HCT116 (cell line): Measurements from ENCODE around the gene HCN3. TPM values are rescaled to one million over a fixed set of nuclear protein-coding genes. Genes with fewer than 3 reads are reported as not detected.

Experiments used
- ATAC-seq: fragments of 200-7000 bp; cut with Tn5 transposase; 2 replicates; pipeline ENCODE4 v1.9.1; 2020; ENCODE audit warnings: mild to moderate bottlenecking, moderate library complexity
- BruUV-seq: library from RNA; stranded (reverse); fragments of 400-500 nt; replicated peaks from 2 replicates; lab custom pipeline; 2021; lab: Mats Ljungman, UMichigan
- CTCF ChIA-PET: fragments of 300-600 bp; sonication (Branson Sonifier 250); formaldehyde crosslinking; loops from one replicate; lab custom pipeline; 2021; ENCODE audit warnings: antibody characterized with exemption; lab: Charles Lee
- POLR2A ChIA-PET: fragments of 300-600, 350-600 bp; sonication (Branson Sonifier 250); formaldehyde crosslinking; loops from one replicate; lab custom pipeline; 2021; ENCODE audit warnings: antibody characterized with exemption; lab: Charles Lee
- RAD21 ChIA-PET, 2 experiments: fragments of 300-600 bp; sonication (Branson Sonifier 250); formaldehyde crosslinking; loops; one replicate each; lab custom pipeline; 2023; ENCODE audit warnings: low total read pairs in 2 of 2; ENCODE audit not compliant: uncharacterized antibody in 2 of 2, unreplicated experiment in 2 of 2, low non-redundant PET in 1 of 2; lab: Charles Lee
- DNase-seq: peaks from one replicate; pipeline ENCODE4 v3.0.0-alpha.2; 2010; ENCODE audit warnings: low read depth, low spot score
- H2AFZ ChIP-seq: fragments of 200-600 bp; shearing (Covaris generic), sonication (generic); 2 replicates; pipeline ENCODE4 v1.6.1; 2017; ENCODE audit warnings: low read depth, mixed run types, mixed read lengths, antibody characterized with exemption, low read length; ENCODE audit not compliant: poor library complexity, severe bottlenecking
- H3K27ac ChIP-seq: 2 replicates; pipeline ENCODE4 v1.5.1; 2012; ENCODE audit warnings: low read depth, low read length
- H3K27me3 ChIP-seq: fragments of 200-600 bp; sonication (generic); 2 replicates; pipeline ENCODE4 v1.6.1; 2016; ENCODE audit warnings: mixed run types, low read length, mixed read lengths; ENCODE audit not compliant: insufficient read depth
- H3K36me3 ChIP-seq, 2 experiments: fragments of 200-500 bp in 1 of 2; fragments of 200-600 bp in 1 of 2; sonication (Bioruptor generic) in 1 of 2; sonication (generic) in 1 of 2; 2 replicates each; pipeline versions ENCODE4 v1.5.1 to v1.6.1; 2014 to 2016; ENCODE audit warnings: low read length in 2 of 2, inconsistent platforms in 1 of 2, mixed read lengths in 1 of 2, mixed run types in 1 of 2; ENCODE audit not compliant: insufficient read depth in 2 of 2, control insufficient read depth in 1 of 2
- H3K4me1 ChIP-seq, 2 experiments: fragments of 200-600 bp in 1 of 2; sonication (generic) in 1 of 2; 2 replicates each; pipeline versions ENCODE4 v1.5.1 to v1.6.1; 2012 to 2017; ENCODE audit warnings: low read length in 2 of 2, inconsistent platforms in 1 of 2, mild to moderate bottlenecking in 1 of 2, mixed read lengths in 1 of 2, mixed run types in 1 of 2, moderate library complexity in 1 of 2; ENCODE audit not compliant: insufficient read depth in 2 of 2, control insufficient read depth in 1 of 2
- H3K4me2 ChIP-seq: fragments of 200-600 bp; sonication (generic); 2 replicates; pipeline ENCODE4 v1.6.1; 2017; ENCODE audit warnings: mixed run types, low read length, mixed read lengths
- H3K4me3 ChIP-seq, 2 experiments: fragments of 200-600 bp in 1 of 2; sonication (generic) in 1 of 2; replicated peaks in 1 of 2; 2 replicates each; pipeline ENCODE4 v1.5.1; 2011 to 2016; ENCODE audit warnings: low read length in 2 of 2, control low read depth in 1 of 2, low read depth in 1 of 2, mild to moderate bottlenecking in 1 of 2, mixed read lengths in 1 of 2, mixed run types in 1 of 2
- H3K79me2 ChIP-seq: fragments of 200-600 bp; sonication (generic); 2 replicates; pipeline ENCODE4 v1.6.1; 2017; ENCODE audit warnings: mild to moderate bottlenecking, mixed run types, low read length, moderate library complexity, mixed read lengths; ENCODE audit not compliant: insufficient read depth
- H3K9ac ChIP-seq: fragments of 200-600 bp; sonication (generic); 2 replicates; pipeline ENCODE4 v1.6.1; 2016; ENCODE audit warnings: low read length, mixed read lengths
- H3K9me2 ChIP-seq: fragments of 200-600 bp; sonication (generic), shearing (Covaris generic); 2 replicates; pipeline ENCODE4 v1.6.1; 2017; ENCODE audit warnings: mixed run types, mild to moderate bottlenecking, moderate library complexity; ENCODE audit not compliant: insufficient read depth
- H3K9me3 ChIP-seq, 2 experiments: fragments of 200-500 bp in 1 of 2; fragments of 200-600 bp in 1 of 2; sonication (Bioruptor generic) in 1 of 2; sonication (generic) in 1 of 2; 2 replicates each; pipeline ENCODE4 v1.6.1; 2014 to 2017; ENCODE audit warnings: low read length in 2 of 2, mixed read lengths in 2 of 2, inconsistent platforms in 1 of 2, low read depth in 1 of 2, mild to moderate bottlenecking in 1 of 2, mixed run types in 1 of 2, moderate library complexity in 1 of 2; ENCODE audit not compliant: control insufficient read depth in 1 of 2, insufficient read depth in 1 of 2
- H4K20me1 ChIP-seq: fragments of 200-600 bp; sonication (generic), shearing (Covaris generic); 2 replicates; pipeline ENCODE4 v1.6.1; 2017; ENCODE audit warnings: mixed run types, mild to moderate bottlenecking, moderate library complexity; ENCODE audit not compliant: insufficient read depth
- CEBPB ChIP-seq: IDR thresholded peaks from 2 replicates; pipeline ENCODE4 v1.6.1; 2012; ENCODE audit warnings: low read depth
- POLR2A ChIP-seq: IDR thresholded peaks from 2 replicates; pipeline ENCODE4 v1.7.0; 2011; ENCODE audit warnings: borderline replicate concordance; ENCODE audit not compliant: insufficient read depth, insufficient read length; ENCODE audit errors: extremely low read depth
- POLR2AphosphoS5 ChIP-seq: IDR thresholded peaks from 2 replicates; pipeline ENCODE4 v1.6.1; 2011; ENCODE audit warnings: mild to moderate bottlenecking, low read depth, low read length, moderate library complexity
- RAD21 ChIP-seq: IDR thresholded peaks from 2 replicates; pipeline ENCODE4 v1.6.1; 2012; ENCODE audit warnings: low read depth, mild to moderate bottlenecking
- ZNF274 ChIP-seq: fragments of 200-500 bp; sonication (Bioruptor generic); IDR thresholded peaks from 2 replicates; pipeline ENCODE4 v1.6.1; 2014; ENCODE audit warnings: mild to moderate bottlenecking, low read depth, low read length, inconsistent platforms
- intact Hi-C: fragments of 100-400 bp; cut with micrococcal nuclease; formaldehyde crosslinking; loops from 2 replicates; pipeline ENCODE4 v1.10.0; 2022
- total RNA-seq: library from RNA; stranded (reverse); gene quantifications from one replicate; pipeline ENCODE4 v1.2.1, GENCODE V29; 2021; ENCODE audit not compliant: unreplicated experiment
- TF ChIP-seq, protein P1 (sequence below): IDR thresholded peaks from 2 replicates; pipeline ENCODE4 v1.6.1; 2012; ENCODE audit warnings: low read depth

HCN3 gene
- total RNA-seq, 1 experiment from 2014 or later, result 8.5 TPM

DNA sequence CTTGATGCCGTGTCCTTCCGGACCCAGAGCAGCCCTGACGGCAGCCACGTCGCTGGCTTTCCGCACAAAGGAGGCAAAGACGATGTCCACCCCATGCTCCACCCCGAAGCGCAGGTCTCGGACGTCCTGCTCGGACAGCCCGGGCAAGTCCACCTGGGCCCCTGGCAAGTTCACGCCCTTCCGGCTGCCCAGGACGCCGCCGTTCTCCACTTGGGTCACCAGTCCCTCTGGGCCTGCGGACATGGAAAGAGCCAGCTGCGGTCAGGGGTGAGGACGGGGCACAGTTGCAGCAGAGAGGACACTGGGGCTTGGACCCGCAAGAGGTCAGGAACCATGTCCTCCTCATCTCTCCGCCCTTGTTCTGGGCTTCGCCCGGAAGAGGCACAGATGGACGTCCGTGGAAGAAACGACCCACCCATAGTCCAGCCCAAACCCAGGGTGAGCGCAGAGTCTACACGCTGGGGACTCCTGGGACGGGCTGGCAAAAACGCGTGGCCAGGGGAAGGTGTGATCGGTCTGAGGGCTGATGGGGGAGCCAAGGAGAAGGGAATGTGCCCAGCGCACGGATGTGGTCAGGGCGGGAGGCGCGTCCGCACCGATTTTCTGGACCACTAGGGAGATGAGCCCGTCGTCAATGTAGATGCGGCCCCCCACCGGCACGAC, 17.4 kb downstream of the HCN3 start:
- no peak for DNase-seq
- H3K36me3 ChIP-seq, result no peaks in the 10 kb centered on the region
- no peak overlapping the region for H2AFZ ChIP-seq
- CTCF ChIA-PET, result no interaction called here
- no peak overlapping the region for H3K27ac ChIP-seq
- no TSS peak for BruUV-seq
- POLR2A ChIA-PET, result no interaction called here
- no peaks in the 10 kb centered on the region for H4K20me1 ChIP-seq
- no peaks in the 10 kb centered on the region for H3K27me3 ChIP-seq
- no peaks in the 10 kb centered on the region; a peak in 1 of 4 replicates for H3K4me1 ChIP-seq
- no peak overlapping the region for H3K4me3 ChIP-seq
- ATAC-seq, result no peak
- H3K9me3 ChIP-seq, result no peaks in the 10 kb centered on the region
- no peak overlapping the region for H3K9ac ChIP-seq
- no peak overlapping the region for H3K4me2 ChIP-seq
- intact Hi-C loops, result no loop called here
- no peaks in the 10 kb centered on the region for H3K9me2 ChIP-seq
- RAD21 ChIA-PET, result no interaction called here
- H3K79me2 ChIP-seq, result no peaks in the 10 kb centered on the region
- TF ChIP-seq, protein P1, sequence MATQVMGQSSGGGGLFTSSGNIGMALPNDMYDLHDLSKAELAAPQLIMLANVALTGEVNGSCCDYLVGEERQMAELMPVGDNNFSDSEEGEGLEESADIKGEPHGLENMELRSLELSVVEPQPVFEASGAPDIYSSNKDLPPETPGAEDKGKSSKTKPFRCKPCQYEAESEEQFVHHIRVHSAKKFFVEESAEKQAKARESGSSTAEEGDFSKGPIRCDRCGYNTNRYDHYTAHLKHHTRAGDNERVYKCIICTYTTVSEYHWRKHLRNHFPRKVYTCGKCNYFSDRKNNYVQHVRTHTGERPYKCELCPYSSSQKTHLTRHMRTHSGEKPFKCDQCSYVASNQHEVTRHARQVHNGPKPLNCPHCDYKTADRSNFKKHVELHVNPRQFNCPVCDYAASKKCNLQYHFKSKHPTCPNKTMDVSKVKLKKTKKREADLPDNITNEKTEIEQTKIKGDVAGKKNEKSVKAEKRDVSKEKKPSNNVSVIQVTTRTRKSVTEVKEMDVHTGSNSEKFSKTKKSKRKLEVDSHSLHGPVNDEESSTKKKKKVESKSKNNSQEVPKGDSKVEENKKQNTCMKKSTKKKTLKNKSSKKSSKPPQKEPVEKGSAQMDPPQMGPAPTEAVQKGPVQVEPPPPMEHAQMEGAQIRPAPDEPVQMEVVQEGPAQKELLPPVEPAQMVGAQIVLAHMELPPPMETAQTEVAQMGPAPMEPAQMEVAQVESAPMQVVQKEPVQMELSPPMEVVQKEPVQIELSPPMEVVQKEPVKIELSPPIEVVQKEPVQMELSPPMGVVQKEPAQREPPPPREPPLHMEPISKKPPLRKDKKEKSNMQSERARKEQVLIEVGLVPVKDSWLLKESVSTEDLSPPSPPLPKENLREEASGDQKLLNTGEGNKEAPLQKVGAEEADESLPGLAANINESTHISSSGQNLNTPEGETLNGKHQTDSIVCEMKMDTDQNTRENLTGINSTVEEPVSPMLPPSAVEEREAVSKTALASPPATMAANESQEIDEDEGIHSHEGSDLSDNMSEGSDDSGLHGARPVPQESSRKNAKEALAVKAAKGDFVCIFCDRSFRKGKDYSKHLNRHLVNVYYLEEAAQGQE, result no peak
- TF ChIP-seq POLR2A, result no peak
- no peak for TF ChIP-seq POLR2AphosphoS5
- TF ChIP-seq ZNF274, result no peak
- no peak for TF ChIP-seq CEBPB
- TF ChIP-seq RAD21, result no peak
